Stimulated activated CD4-positive, alpha-beta T cell treated with anti-CD3 and anti-CD28 coated beads, TNF-alpha, amount 100 ng/mL, for 1 hour (primary cell): Measurements from ENCODE around the gene SCN8A.

ENCODE experiments used
- DNase-seq, 3 donors: peaks; one replicate each; pipeline ENCODE4 v3.0.0-alpha.2; 2020; ENCODE audit warnings: low read depth in 3 of 3, low spot score in 1 of 3

The SCN8A gene

GRCh38 chr12:51850081-51850964, 259.3 kb downstream of the SCN8A start:
- no peak for DNase-seq

- no peak for DNase-seq
Measured at GRCh38 chr12:51850965-51851299, 259.9 kb downstream of the SCN8A start.

- no peak for DNase-seq
Measured at GRCh38 chr12:51851413-51852124, 260.5 kb downstream of the SCN8A start.

DNA sequence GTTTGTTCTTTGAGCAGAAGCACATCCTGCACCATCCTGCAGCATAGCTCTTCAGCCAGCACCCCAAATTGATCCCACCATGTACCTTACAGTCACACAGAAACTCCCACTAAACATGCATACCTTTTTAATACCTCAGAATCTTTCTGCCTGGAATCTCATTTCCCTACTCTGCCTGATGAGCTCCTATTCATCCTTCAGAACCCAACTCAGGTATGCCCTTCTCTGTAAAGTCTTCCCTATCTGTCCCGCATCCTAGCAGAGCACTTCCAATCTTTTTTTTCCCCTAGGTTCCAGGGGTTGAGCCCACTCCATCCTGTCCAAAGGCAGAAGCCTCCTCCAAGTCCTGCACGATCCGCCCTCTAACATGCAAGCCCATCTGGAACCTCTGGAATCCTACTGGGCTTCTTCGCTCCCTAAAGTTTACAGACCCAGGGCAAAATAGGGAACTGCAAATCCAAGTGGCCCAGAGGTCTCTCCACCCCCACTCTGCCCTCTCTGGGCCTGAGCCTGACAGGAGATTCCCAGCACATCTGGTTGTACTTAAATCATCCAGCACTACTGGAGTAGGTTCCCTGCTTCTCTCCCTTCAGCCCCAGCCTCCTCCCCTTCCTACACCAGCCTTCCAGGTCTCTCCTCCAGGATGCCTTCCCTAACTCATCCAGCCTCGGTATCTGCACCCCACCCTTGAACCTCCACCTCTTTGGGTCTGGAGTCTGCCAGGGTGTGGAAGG, 261.5 kb downstream of the SCN8A start:
- no peak for DNase-seq

GRCh38 chr12:51855586-51856428, 264.8 kb downstream of the SCN8A start:
- DNase-seq, result no peak

GRCh38 chr12:51860986-51861385, 270.0 kb downstream of the SCN8A start:
- no peak for DNase-seq
